ENCODE results near the gene MED15. TPM values are rescaled to one million over a fixed set of nuclear protein-coding genes. Genes with fewer than 3 reads are reported as not detected.

Gene MED15
- total RNA-seq, 6 donors from 2014 or later = 64.2 to 170 (median 123) TPM

DNA sequence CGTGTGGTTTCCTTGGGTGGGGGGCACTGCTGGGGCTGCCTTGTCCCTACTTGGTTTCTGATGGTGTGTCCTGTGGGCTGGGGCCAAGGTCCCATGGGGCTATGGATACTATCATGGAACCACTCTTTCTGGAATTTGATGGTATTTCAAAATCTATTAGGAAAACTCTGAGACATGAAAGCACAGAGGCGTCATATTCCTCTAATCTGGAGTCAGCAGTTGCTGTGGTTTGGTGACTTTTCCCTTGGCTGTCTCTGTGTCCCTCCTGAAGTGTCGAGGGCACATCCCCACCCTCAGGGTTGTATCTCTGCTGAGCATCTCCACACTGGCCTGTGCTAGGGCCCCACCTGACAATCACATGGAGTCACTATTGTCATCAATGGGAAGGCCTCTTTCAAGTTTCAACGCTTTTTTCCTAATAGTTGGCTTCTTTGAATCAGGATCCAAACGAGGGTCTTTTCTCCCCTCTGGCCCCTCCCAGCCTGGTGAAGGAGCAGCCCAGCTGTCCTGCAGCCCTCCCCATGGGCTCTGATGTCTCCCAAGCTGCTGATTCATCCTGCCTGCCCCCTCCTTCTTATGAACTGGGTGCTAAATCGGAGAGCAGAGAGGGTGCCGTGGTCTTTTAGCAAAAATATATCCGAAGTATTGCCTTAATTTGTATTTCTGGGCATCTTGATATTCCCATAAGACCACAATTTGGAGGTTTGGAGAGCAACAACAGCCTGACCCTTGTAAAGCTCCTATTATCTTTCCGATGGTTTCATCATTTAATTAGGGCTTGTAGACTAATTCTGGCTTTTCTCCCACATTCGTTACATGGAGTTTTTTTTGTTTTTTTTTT lies 38.5 kb downstream of the MED15 start:
- TF ChIP-seq, protein P1, sequence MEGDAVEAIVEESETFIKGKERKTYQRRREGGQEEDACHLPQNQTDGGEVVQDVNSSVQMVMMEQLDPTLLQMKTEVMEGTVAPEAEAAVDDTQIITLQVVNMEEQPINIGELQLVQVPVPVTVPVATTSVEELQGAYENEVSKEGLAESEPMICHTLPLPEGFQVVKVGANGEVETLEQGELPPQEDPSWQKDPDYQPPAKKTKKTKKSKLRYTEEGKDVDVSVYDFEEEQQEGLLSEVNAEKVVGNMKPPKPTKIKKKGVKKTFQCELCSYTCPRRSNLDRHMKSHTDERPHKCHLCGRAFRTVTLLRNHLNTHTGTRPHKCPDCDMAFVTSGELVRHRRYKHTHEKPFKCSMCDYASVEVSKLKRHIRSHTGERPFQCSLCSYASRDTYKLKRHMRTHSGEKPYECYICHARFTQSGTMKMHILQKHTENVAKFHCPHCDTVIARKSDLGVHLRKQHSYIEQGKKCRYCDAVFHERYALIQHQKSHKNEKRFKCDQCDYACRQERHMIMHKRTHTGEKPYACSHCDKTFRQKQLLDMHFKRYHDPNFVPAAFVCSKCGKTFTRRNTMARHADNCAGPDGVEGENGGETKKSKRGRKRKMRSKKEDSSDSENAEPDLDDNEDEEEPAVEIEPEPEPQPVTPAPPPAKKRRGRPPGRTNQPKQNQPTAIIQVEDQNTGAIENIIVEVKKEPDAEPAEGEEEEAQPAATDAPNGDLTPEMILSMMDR (IDR thresholded peaks at IDR 0.05) = no peak
- TF ChIP-seq POLR2A (IDR thresholded peaks at IDR 0.05) (no peak), POLR2AphosphoS5 (IDR thresholded peaks at IDR 0.05) (no peak), EP300 (IDR thresholded peaks at IDR 0.05) (no peak)
- 86 to 92% methylated on average over 10 of the region's 10 CpGs for WGBS, 2 donors
- Histone ChIP-seq H3K4me1 (peaks cover 24 to 36% (median 31%) of the 10 kb centered on the region in 4 donors), H3K9me3 (no peaks in the 10 kb centered on the region), H3K36me3 (peaks cover 0 to 30% (median 5%) of the 10 kb centered on the region in 4 donors), H3K27ac (no peak overlapping the region), H3K4me3 (no peak overlapping the region), H3K27me3 (no peaks in the 10 kb centered on the region)
- DNase-seq = no peak
- no peak for ATAC-seq (ENCODE audit: low FRiP score in 2 of 2)

DNA sequence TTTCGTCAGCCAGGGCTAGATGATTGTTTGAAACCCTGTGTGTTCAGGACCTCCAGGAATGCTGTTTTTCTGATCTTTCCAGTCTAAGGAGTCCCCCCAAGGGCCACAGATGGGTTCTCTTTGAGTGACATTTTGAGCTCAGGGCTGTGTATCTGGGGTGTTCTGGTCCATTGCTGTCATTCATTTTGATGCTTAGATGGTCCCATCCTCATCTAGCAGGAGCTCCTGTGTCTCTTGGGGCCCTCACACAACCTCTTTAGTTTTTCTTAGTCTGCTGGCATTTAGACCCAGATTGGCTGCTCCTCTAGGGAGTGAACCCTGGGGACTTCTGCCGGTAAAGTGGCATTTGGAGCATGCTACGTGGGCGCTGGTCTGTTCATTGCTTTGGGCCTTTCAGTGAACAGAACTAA lies 39.1 kb downstream of the MED15 start:
- H3K4me3 ChIP-seq = no peak overlapping the region
- no peaks in the 10 kb centered on the region for H3K27me3 ChIP-seq
- 85 to 89% methylated on average over 4 of the region's 4 CpGs for WGBS, 2 donors
- TF ChIP-seq, protein P1 (IDR thresholded peaks at IDR 0.05) = no peak
- TF ChIP-seq POLR2A (IDR thresholded peaks at IDR 0.05) = no peak
- TF ChIP-seq EP300 (IDR thresholded peaks at IDR 0.05) = no peak
- TF ChIP-seq POLR2AphosphoS5 (IDR thresholded peaks at IDR 0.05) = no peak
- peaks cover 30 to 43% (median 37%) of the 10 kb centered on the region in 4 donors for H3K4me1 ChIP-seq
- no peak for DNase-seq
- peaks cover 0 to 31% (median 4%) of the 10 kb centered on the region in 4 donors for H3K36me3 ChIP-seq
- no peak for ATAC-seq (ENCODE audit: low FRiP score in 2 of 2)
- H3K27ac ChIP-seq = no peak overlapping the region
- H3K9me3 ChIP-seq = no peaks in the 10 kb centered on the region

DNA sequence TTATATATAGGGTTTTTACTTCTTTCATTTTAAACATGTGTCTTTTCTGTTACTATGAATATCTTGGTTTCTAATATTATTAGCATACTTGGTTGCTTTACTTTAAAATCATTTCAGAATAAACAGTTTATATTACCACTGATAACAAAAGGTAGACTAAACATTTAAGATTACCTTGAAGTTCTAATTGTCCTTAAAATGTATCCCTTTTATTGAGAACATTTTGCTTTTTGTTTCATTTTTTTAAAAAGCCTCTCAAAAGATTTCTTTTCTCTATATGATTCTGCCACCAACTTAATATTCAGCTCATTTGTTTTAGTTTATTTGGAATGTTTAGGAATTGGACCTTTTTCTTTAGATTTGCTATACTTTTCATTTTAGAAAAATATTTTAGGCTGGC lies 39.6 kb downstream of the MED15 start:
- DNase-seq (no peak), ATAC-seq (ENCODE audit: low FRiP score in 2 of 2) (no peak)
- H3K4me3 ChIP-seq = no peak overlapping the region
- no peaks in the 10 kb centered on the region for H3K9me3 ChIP-seq
- no peaks in the 10 kb centered on the region for H3K27me3 ChIP-seq
- no peak for TF ChIP-seq EP300 (IDR thresholded peaks at IDR 0.05)
- no peak overlapping the region for H3K27ac ChIP-seq
- H3K4me1 ChIP-seq = peaks cover 33 to 47% (median 42%) of the 10 kb centered on the region in 4 donors
- H3K36me3 ChIP-seq = peaks cover 0 to 33% (median 4%) of the 10 kb centered on the region in 4 donors

DNA sequence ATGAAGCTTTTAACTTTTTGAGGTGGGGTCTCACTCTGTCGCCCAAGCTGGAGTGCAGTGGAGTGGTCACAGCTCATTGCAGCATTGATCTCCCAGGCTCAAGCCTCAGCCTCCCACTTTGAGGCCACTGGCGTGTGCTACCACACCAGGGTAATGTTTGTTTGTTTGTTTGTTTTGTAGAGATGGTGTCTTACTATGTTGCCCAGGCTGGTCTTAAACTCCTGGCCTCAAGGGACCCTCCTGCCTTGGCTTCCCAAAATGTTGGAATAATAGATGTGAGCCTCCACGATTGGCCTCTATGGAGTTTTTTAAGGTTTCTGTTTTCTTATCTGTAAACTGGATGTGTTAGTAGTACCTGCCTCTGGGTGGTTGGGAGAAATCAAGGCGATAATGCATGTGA lies 41.4 kb downstream of the MED15 start:
- H3K27ac ChIP-seq = peak overlapping the region in 2 of 4 donors; percentile 78 to 83
- ATAC-seq (ENCODE audit: low FRiP score in 2 of 2) (no peak), DNase-seq (no peak)
- no peaks in the 10 kb centered on the region for H3K27me3 ChIP-seq
- 88% methylated on average over 4 of the region's 4 CpGs for whole genome bisulfite sequencing, 2 donors
- TF ChIP-seq POLR2A (IDR thresholded peaks at IDR 0.05) = no peak
- peaks cover 0 to 35% (median 16%) of the 10 kb centered on the region in 4 donors for H3K36me3 ChIP-seq
- no peak overlapping the region for H3K4me3 ChIP-seq
- peaks cover 50 to 64% (median 58%) of the 10 kb centered on the region in 4 donors for H3K4me1 ChIP-seq
- no peaks in the 10 kb centered on the region for H3K9me3 ChIP-seq

DNA sequence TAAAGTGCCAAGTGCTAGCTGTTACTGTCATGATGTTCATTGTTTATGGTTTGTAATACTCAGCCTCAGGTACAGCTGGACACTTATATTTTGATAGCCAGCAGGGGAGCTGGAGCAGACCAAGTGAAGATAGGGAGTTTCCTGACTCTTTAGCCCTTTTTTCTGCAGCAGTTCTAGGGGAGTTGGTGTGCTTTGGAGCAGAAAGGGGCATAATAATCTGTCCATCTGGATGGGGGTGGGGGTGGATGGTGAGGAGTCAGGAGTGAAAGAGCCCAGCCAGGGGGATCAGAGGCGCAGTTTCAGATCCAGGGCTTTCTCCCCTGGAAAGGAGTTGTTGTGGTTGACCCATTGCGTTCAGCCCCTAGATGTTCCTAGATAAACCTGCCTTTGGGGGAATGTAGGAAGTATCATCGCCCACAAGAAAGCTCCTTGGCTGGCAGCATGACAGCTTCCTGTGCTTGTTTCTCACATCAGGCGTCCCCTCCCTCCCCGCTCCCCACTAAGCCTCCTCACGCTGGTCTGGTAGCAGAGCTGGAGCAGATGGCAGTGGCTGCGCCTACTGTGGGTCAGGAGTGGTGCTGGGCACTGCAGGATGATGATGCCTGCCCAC lies 41.9 kb downstream of the MED15 start:
- Histone ChIP-seq H3K27me3 (no peaks in the 10 kb centered on the region), H3K36me3 (peaks cover 0 to 35% (median 20%) of the 10 kb centered on the region in 4 donors), H3K27ac (peak overlapping the region; percentile 78 to 85 (median 82)), H3K9me3 (no peaks in the 10 kb centered on the region), H3K4me3 (no peak overlapping the region), H3K4me1 (peaks cover 53 to 70% (median 61%) of the 10 kb centered on the region in 4 donors)
- ATAC-seq (ENCODE audit: low FRiP score in 2 of 2) = no peak
- 40 to 55% methylated on average over 5 to 7 of the region's 7 CpGs for WGBS, 2 donors
- TF ChIP-seq, protein P1 (IDR thresholded peaks at IDR 0.05) = no peak
- no peak for DNase-seq
